WTC11 (cell line): Measurements from ENCODE around the gene HPCAL1. TPM values are rescaled to one million over a fixed set of nuclear protein-coding genes. Genes with fewer than 3 reads are reported as not detected.

ENCODE experiments used
- ATAC-seq: fragments of 200-7000 bp; cut with Tn5 transposase; 2 replicates; pipeline ENCODE4 v1.10.0; 2021; ENCODE audit warnings: mild to moderate bottlenecking, moderate library complexity
- CTCF ChIA-PET: fragments of 300-600 bp; sonication (Branson Sonifier 250); formaldehyde crosslinking; loops from one replicate; lab custom pipeline; 2021; ENCODE audit warnings: antibody characterized with exemption; lab: Charles Lee
- POLR2A ChIA-PET: fragments of 350-600 bp; sonication (Branson Sonifier 250); formaldehyde crosslinking; loops from one replicate; lab custom pipeline; 2021; ENCODE audit warnings: antibody characterized with exemption; lab: Charles Lee
- DNase-seq: peaks from one replicate; pipeline ENCODE4 v3.0.0; 2021; ENCODE audit warnings: low spot score
- H3K27ac Mint-ChIP-seq: 2 replicates; pipeline ENCODE4 v1.8.0; 2021; ENCODE audit warnings: mixed read lengths
- H3K27me3 Mint-ChIP-seq: 2 replicates; pipeline ENCODE4 v1.8.0; 2021; ENCODE audit warnings: low read depth, mild to moderate bottlenecking, moderate library complexity, mixed read lengths
- H3K36me3 Mint-ChIP-seq: 2 replicates; pipeline ENCODE4 v1.8.0; 2021; ENCODE audit warnings: mixed read lengths
- H3K4me1 Mint-ChIP-seq: 2 replicates; pipeline ENCODE4 v1.8.0; 2022; ENCODE audit warnings: mixed read lengths
- H3K4me3 Mint-ChIP-seq: 2 replicates; pipeline ENCODE4 v1.8.0; 2021; ENCODE audit warnings: mild to moderate bottlenecking, moderate library complexity, mixed read lengths
- H3K9me3 Mint-ChIP-seq: 2 replicates; pipeline ENCODE4 v1.8.0; 2021; ENCODE audit warnings: mixed read lengths
- ATF2 ChIP-seq: sonication (generic); formaldehyde crosslinking; IDR thresholded peaks from 2 replicates; pipeline ENCODE4 v1.8.1; 2022; ENCODE audit warnings: low read depth, missing genetic modification reagents, borderline replicate concordance
- ATF6 ChIP-seq: sonication (generic); formaldehyde crosslinking; IDR thresholded peaks from 2 replicates; pipeline ENCODE4 v1.8.1; 2023; ENCODE audit warnings: mild to moderate bottlenecking, missing genetic modification reagents
- CTCF ChIP-seq: fragments of 200-600 bp; IDR thresholded peaks from 2 replicates; pipeline ENCODE4 v1.8.0; 2022; ENCODE audit warnings: antibody characterized with exemption
- E2F4 ChIP-seq: sonication (generic); formaldehyde crosslinking; IDR thresholded peaks from 2 replicates; pipeline ENCODE4 v1.8.1; 2022; ENCODE audit warnings: low read depth, mild to moderate bottlenecking, moderate library complexity, missing genetic modification reagents, borderline replicate concordance
- ESRRA ChIP-seq: sonication (generic); formaldehyde crosslinking; IDR thresholded peaks from 2 replicates; pipeline ENCODE4 v1.8.1; 2022; ENCODE audit warnings: mild to moderate bottlenecking, missing genetic modification reagents, borderline replicate concordance
- FOXK1 ChIP-seq: sonication (generic); formaldehyde crosslinking; IDR thresholded peaks from 2 replicates; pipeline ENCODE4 v1.8.0; 2022; ENCODE audit warnings: mild to moderate bottlenecking, moderate library complexity, missing genetic modification reagents
- FOXP4 ChIP-seq: sonication (generic); formaldehyde crosslinking; IDR thresholded peaks from 2 replicates; pipeline ENCODE4 v1.8.0; 2022; ENCODE audit warnings: mild to moderate bottlenecking, missing genetic modification reagents
- HMGXB4 ChIP-seq: sonication (generic); formaldehyde crosslinking; IDR thresholded peaks from 2 replicates; pipeline ENCODE4 v1.8.1; 2023; ENCODE audit warnings: mild to moderate bottlenecking, moderate library complexity, missing genetic modification reagents
- NFE2L1 ChIP-seq: sonication (generic); formaldehyde crosslinking; IDR thresholded peaks from 2 replicates; pipeline ENCODE4 v1.8.1; 2023; ENCODE audit warnings: missing genetic modification reagents
- SMAD3 ChIP-seq: sonication (generic); formaldehyde crosslinking; IDR thresholded peaks from 2 replicates; pipeline ENCODE4 v1.8.0; 2022; ENCODE audit warnings: missing genetic modification reagents, mild to moderate bottlenecking, borderline replicate concordance
- TP53 ChIP-seq: sonication (generic); formaldehyde crosslinking; IDR thresholded peaks from 2 replicates; pipeline ENCODE4 v1.8.1; 2023; ENCODE audit warnings: mild to moderate bottlenecking, missing genetic modification reagents
- USF2 ChIP-seq: sonication (generic); formaldehyde crosslinking; IDR thresholded peaks from 2 replicates; pipeline ENCODE4 v1.8.1; 2023; ENCODE audit warnings: mild to moderate bottlenecking, missing genetic modification reagents, moderate library complexity
- ZMAT4 ChIP-seq: fragments of 250-450 bp; sonication (Bioruptor Pico); IDR thresholded peaks from 2 replicates; pipeline ENCODE4 v1.9.0; 2021; ENCODE audit warnings: mild to moderate bottlenecking
- ZNF219 ChIP-seq: sonication (generic); formaldehyde crosslinking; IDR thresholded peaks from 2 replicates; pipeline ENCODE4 v1.8.0; 2023; ENCODE audit warnings: missing genetic modification reagents, mild to moderate bottlenecking, borderline replicate concordance
- ZNF396 ChIP-seq: fragments of 250-450 bp; sonication (Bioruptor Pico); IDR thresholded peaks from 2 replicates; pipeline ENCODE4 v1.8.0; 2021; ENCODE audit warnings: mild to moderate bottlenecking, moderate library complexity, borderline replicate concordance
- ZNF671 ChIP-seq: fragments of 250-450 bp; sonication (Bioruptor Pico); IDR thresholded peaks from 2 replicates; pipeline ENCODE4 v1.8.0; 2021; ENCODE audit warnings: mild to moderate bottlenecking
- ZSCAN18 ChIP-seq: fragments of 250-450 bp; sonication (Bioruptor Pico); IDR thresholded peaks from 2 replicates; pipeline ENCODE4 v2.1.2; 2022; ENCODE audit warnings: mild to moderate bottlenecking, moderate library complexity
- total RNA-seq: library from RNA; stranded (reverse); gene quantifications from 3 replicates; pipeline ENCODE4 v1.2.3, GENCODE V29; 2021

HPCAL1 gene
- total RNA-seq, 1 experiment from 2014 or later = 11.8 TPM

GRCh38 chr2:10469301-10469700, 166.6 kb downstream of the HPCAL1 start:
- no peaks in the 10 kb centered on the region for H3K4me1 Mint-ChIP-seq
- CTCF ChIA-PET = interaction anchor here (1.1 kb wide), 1 partner anchor 37 kb away, joined by 3 read pairs; no protein-coding TSS in a partner anchor
- no peaks in the 10 kb centered on the region for H3K9me3 Mint-ChIP-seq
- no peaks in the 10 kb centered on the region; the same call in 1 of the 2 replicates for H3K27me3 Mint-ChIP-seq
- no peak overlapping the region for H3K4me3 Mint-ChIP-seq
- H3K36me3 Mint-ChIP-seq = no peaks in the 10 kb centered on the region
- no peak for ATAC-seq
- POLR2A ChIA-PET = no interaction called here
- TF ChIP-seq ATF6 (CRISPR knock-in tag) (no peak), ZNF219 (CRISPR knock-in tag) (no peak), CTCF (no peak), ESRRA (CRISPR knock-in tag) (no peak), ZNF671 (CRISPR knock-in tag) (no peak), FOXK1 (CRISPR knock-in tag) (no peak)
- TF ChIP-seq, all 79 proteins: peak for 0
- DNase-seq = no peak
- no peak overlapping the region for H3K27ac Mint-ChIP-seq

- Mint-ChIP-seq H3K27ac (no peak overlapping the region), H3K9me3 (no peaks in the 10 kb centered on the region), H3K36me3 (no peaks in the 10 kb centered on the region), H3K4me1 (no peaks in the 10 kb centered on the region), H3K4me3 (no peak overlapping the region), H3K27me3 (no peaks in the 10 kb centered on the region; the same call in 1 of the 2 replicates)
- ChIA-PET POLR2A (no interaction called here), CTCF (interaction anchor here (1.0 to 1.1 kb wide), 3 partner anchors 38 to 87 kb away, joined by 3 to 5 read pairs (median 4); no protein-coding TSS in a partner anchor)
- ATAC-seq (no peak), DNase-seq (no peak)
- TF ChIP-seq CTCF = no peak
- no peak for TF ChIP-seq E2F4 (CRISPR knock-in tag)
- no peak for TF ChIP-seq ATF2
- no peak for TF ChIP-seq SMAD3 (CRISPR knock-in tag)
- no peak for TF ChIP-seq ZMAT4
- no peak for TF ChIP-seq ZNF396 (CRISPR knock-in tag)
- TF ChIP-seq ZSCAN18 (CRISPR knock-in tag) = no peak
- TF ChIP-seq FOXP4 (CRISPR knock-in tag) = no peak
- TF ChIP-seq NFE2L1 (CRISPR knock-in tag) = no peak
- no peak for TF ChIP-seq HMGXB4
- no peak for TF ChIP-seq TP53
- no peak for TF ChIP-seq USF2 (CRISPR knock-in tag)
Measured at GRCh38 chr2:10469955-10470608, 167.4 kb downstream of the HPCAL1 start.
